HepG2 (cell line): Measurements from ENCODE around the gene TMCC2. TPM values are rescaled to one million over a fixed set of nuclear protein-coding genes. Genes with fewer than 3 reads are reported as not detected.

Experiments used
- ATAC-seq: fragments of 200-7000 bp; cut with Tn5 transposase; 3 replicates; pipeline ENCODE4 v1.9.1; 2020; ENCODE audit warnings: mild to moderate bottlenecking, moderate library complexity
- BruUV-seq: library from RNA; stranded (reverse); fragments of 400-500 nt; replicated peaks from 2 replicates; lab custom pipeline; 2021; lab: Mats Ljungman, UMichigan
- CTCF ChIA-PET: fragments of 300-600 bp; formaldehyde crosslinking; extraction: SDS; loops from one replicate; lab custom pipeline; 2021; ENCODE audit warnings: low total read pairs, inconsistent platforms, low intra/inter-chr PET ratio; lab: Yijun Ruan, JAX
- POLR2A ChIA-PET: fragments of 350-600 bp; sonication (Branson Sonifier 250); formaldehyde crosslinking; loops from one replicate; lab custom pipeline; 2020; ENCODE audit warnings: antibody characterized with exemption, inconsistent platforms; lab: Yijun Ruan, JAX
- DNase-seq: peaks from one replicate; pipeline ENCODE4 v3.0.0-alpha.2; 2015; ENCODE audit warnings: low spot score
- FAIRE-seq: peaks from 3 replicates; lab custom pipeline; 2011; peaks lifted over from hg19 to GRCh38; lab: Jason Lieb, UNC
- H2AFZ ChIP-seq: one replicate; pipeline ENCODE4 v1.6.1; 2011; ENCODE audit warnings: low read length, inconsistent platforms
- H3K27ac ChIP-seq: fragments of 300-600 bp; 3 replicates; pipeline ENCODE4 v1.8.0; 2011; ENCODE audit warnings: mixed run types, mild to moderate bottlenecking, mixed read lengths, low read length, inconsistent platforms; ENCODE audit not compliant: insufficient read depth; ENCODE audit errors: extremely low read length
- H3K27me3 ChIP-seq, 2 experiments: fragments of 200-600 bp in 1 of 2; 2 replicates in 1 of 2; 3 replicates in 1 of 2; pipeline versions ENCODE4 v1.6.0 to v1.8.0; 2011; ENCODE audit warnings: low read length in 2 of 2, mild to moderate bottlenecking in 2 of 2, moderate library complexity in 2 of 2, inconsistent platforms in 1 of 2; ENCODE audit not compliant: insufficient read depth in 2 of 2, control insufficient read depth in 1 of 2
- H3K36me3 ChIP-seq, 2 experiments: fragments of 200-600 bp in 1 of 2; replicated peaks in 1 of 2; 2 replicates in 1 of 2; 3 replicates in 1 of 2; pipeline versions ENCODE4 v1.5.1 to v1.8.0; 2011; ENCODE audit warnings: low read length in 2 of 2, inconsistent platforms in 1 of 2; ENCODE audit not compliant: insufficient read depth in 2 of 2, control insufficient read depth in 1 of 2
- H3K4me1 ChIP-seq: 2 replicates; pipeline ENCODE4 v1.5.1; 2012; ENCODE audit warnings: low read length, inconsistent platforms; ENCODE audit not compliant: insufficient read depth
- H3K4me2 ChIP-seq: 2 replicates; pipeline ENCODE4 v1.6.0; 2011; ENCODE audit warnings: low read depth, low read length, inconsistent platforms
- H3K4me3 ChIP-seq, 3 experiments: fragments of 200-600 bp in 1 of 3; sonication (generic), shearing (Covaris generic) in 1 of 3; replicated peaks in 1 of 3; 2 replicates each; pipeline ENCODE4 v1.5.1; 2011 to 2016; ENCODE audit warnings: low read length in 3 of 3, inconsistent platforms in 2 of 3, low read depth in 2 of 3, mild to moderate bottlenecking in 2 of 3, control low read depth in 1 of 3, mixed read lengths in 1 of 3; ENCODE audit not compliant: insufficient read depth in 1 of 3
- H3K79me2 ChIP-seq: one replicate; pipeline ENCODE4 v1.6.1; 2011; ENCODE audit warnings: low read length, inconsistent platforms; ENCODE audit not compliant: insufficient read depth
- H3K9ac ChIP-seq: 2 replicates; pipeline ENCODE4 v1.6.0; 2011; ENCODE audit warnings: mild to moderate bottlenecking, low read depth, low read length, inconsistent platforms; ENCODE audit not compliant: insufficient read depth
- H3K9me3 ChIP-seq: 2 replicates; pipeline ENCODE4 v1.5.1; 2012; ENCODE audit warnings: mild to moderate bottlenecking, low read length
- H4K20me1 ChIP-seq: 2 replicates; pipeline ENCODE4 v1.6.0; 2011; ENCODE audit warnings: inconsistent platforms, mild to moderate bottlenecking, low read length, moderate library complexity; ENCODE audit not compliant: insufficient read depth
- ATF3 ChIP-seq: sonication (generic); formaldehyde crosslinking; IDR thresholded peaks from 2 replicates; pipeline ENCODE4 v1.4.0; 2020; ENCODE audit warnings: missing genetic modification reagents
- CREM ChIP-seq, 2 experiments: sonication (generic) in 1 of 2; formaldehyde crosslinking in 1 of 2; IDR thresholded peaks; 2 replicates each; pipeline versions ENCODE4 v1.4.0 to v1.6.1; 2016 to 2020; ENCODE audit warnings: antibody characterized with exemption in 1 of 2, mild to moderate bottlenecking in 1 of 2, missing genetic modification reagents in 1 of 2
- DR1 ChIP-seq: sonication (generic); formaldehyde crosslinking; IDR thresholded peaks from 2 replicates; pipeline ENCODE4 v1.8.0; 2021; ENCODE audit warnings: mild to moderate bottlenecking, missing genetic modification reagents, inconsistent platforms
- ETV5 ChIP-seq: IDR thresholded peaks from 2 replicates; pipeline ENCODE4 v1.6.1; 2018; ENCODE audit warnings: missing biosample characterization, missing genetic modification reagents, inconsistent platforms, borderline replicate concordance
- FOSL1 ChIP-seq: sonication (generic); formaldehyde crosslinking; IDR thresholded peaks from 2 replicates; pipeline ENCODE4 v1.9.0; 2021; ENCODE audit warnings: missing genetic modification reagents, borderline replicate concordance
- FOSL2 ChIP-seq: sonication (generic); formaldehyde crosslinking; IDR thresholded peaks from 2 replicates; pipeline ENCODE4 v1.4.0; 2020; ENCODE audit warnings: missing genetic modification reagents
- FOXO4 ChIP-seq: sonication (generic); formaldehyde crosslinking; conservative IDR thresholded peaks from 2 replicates; pipeline ENCODE4 v1.8.1; 2023; ENCODE audit warnings: missing genetic modification reagents
- MAFF ChIP-seq: IDR thresholded peaks from 2 replicates; pipeline ENCODE4 v1.6.1; 2011; ENCODE audit warnings: low read depth, low read length, improper control_type of control experiment
- MAFK ChIP-seq, 2 experiments: IDR thresholded peaks in 1 of 2; conservative IDR thresholded peaks in 1 of 2; 2 replicates each; pipeline ENCODE4 v1.6.1; 2011; ENCODE audit warnings: improper control_type of control experiment in 2 of 2, low read length in 2 of 2
- SOX13 ChIP-seq, 3 experiments: fragments of 450-650 bp in 1 of 3; sonication (generic) in 1 of 3; formaldehyde crosslinking in 1 of 3; IDR thresholded peaks in 2 of 3; conservative IDR thresholded peaks in 1 of 3; 2 replicates each; pipeline versions ENCODE4 v1.5.0 to v1.6.1; 2016 to 2020; ENCODE audit warnings: antibody characterized with exemption in 1 of 3, mild to moderate bottlenecking in 1 of 3, missing compliant biosample characterization in 1 of 3, missing genetic modification reagents in 1 of 3, moderate library complexity in 1 of 3
- TEAD3 ChIP-seq: optimal IDR thresholded peaks from 2 replicates; pipeline ENCODE3; 2016; ENCODE audit warnings: borderline replicate concordance
- ZNF18 ChIP-seq: sonication (generic); formaldehyde crosslinking; IDR thresholded peaks from 2 replicates; pipeline ENCODE4 v1.8.0; 2022; ENCODE audit warnings: mild to moderate bottlenecking, missing genetic modification reagents; ENCODE audit not compliant: insufficient replicate concordance
- ZNF253 ChIP-seq: sonication (generic); formaldehyde crosslinking; IDR thresholded peaks from 2 replicates; pipeline ENCODE4 v1.8.0; 2022; ENCODE audit warnings: mild to moderate bottlenecking, missing genetic modification reagents, borderline replicate concordance
- ZNF281 ChIP-seq: sonication (generic); formaldehyde crosslinking; IDR thresholded peaks from 2 replicates; pipeline ENCODE4 v1.4.0; 2020; ENCODE audit warnings: missing genetic modification reagents, borderline replicate concordance
- ZNF572 ChIP-seq: sonication (generic); formaldehyde crosslinking; IDR thresholded peaks from 2 replicates; pipeline ENCODE4 v1.5.1; 2020; ENCODE audit warnings: mild to moderate bottlenecking, missing genetic modification reagents
- WGBS: methylation state at CpG from one replicate; pipeline ENCODE4 v1.1.6; 2017; ENCODE audit warnings: low lambda C conversion rate; 5-methylcytosine and 5-hydroxymethylcytosine counted together
- in situ Hi-C: cut with HindIII; loops from 2 replicates; pipeline ENCODE4 v1.10.0; 2017; ENCODE audit warnings: low pct_unique_long_range_greater_than_20kb; ENCODE audit not compliant: extremely low pct_ligation_motif_present
- intact Hi-C: fragments of 100-400 bp; cut with micrococcal nuclease; formaldehyde crosslinking; loops from one replicate; pipeline ENCODE4 v1.10.0; 2022; ENCODE audit not compliant: unreplicated experiment
- polyA plus RNA-seq, 8 experiments: library from polyadenylated mRNA; depleted of rRNA in 3 of 8; stranded (reverse) in 7 of 8; unstranded in 1 of 8; fragments of >200 nt; fragmentation: Illumina TruSeq in 4 of 8; extraction: Trizol in 4 of 8; gene quantifications; 2 replicates each; pipeline versions ENCODE4 v1.2.1 to v1.2.3, GENCODE V29; 2011 to 2016; ENCODE audit warnings: low read depth in 4 of 8, missing spikeins in 1 of 8, mixed read lengths in 1 of 8; ENCODE audit not compliant: insufficient read depth in 1 of 8
- total RNA-seq, 5 experiments: library from RNA; depleted of rRNA; stranded (reverse); fragments of >200 nt; fragmentation: Illumina TruSeq; extraction: Trizol; gene quantifications; 2 replicates each; pipeline ENCODE4 v1.2.3, GENCODE V29; 2016; ENCODE audit warnings: low read depth in 1 of 5

TMCC2 gene
- total and polyA plus RNA-seq, 2 of the 13 experiments (the other 11 are each of a cell fraction or from before 2014, with no cell fraction given), result 0.12 to 0.24 TPM

DNA sequence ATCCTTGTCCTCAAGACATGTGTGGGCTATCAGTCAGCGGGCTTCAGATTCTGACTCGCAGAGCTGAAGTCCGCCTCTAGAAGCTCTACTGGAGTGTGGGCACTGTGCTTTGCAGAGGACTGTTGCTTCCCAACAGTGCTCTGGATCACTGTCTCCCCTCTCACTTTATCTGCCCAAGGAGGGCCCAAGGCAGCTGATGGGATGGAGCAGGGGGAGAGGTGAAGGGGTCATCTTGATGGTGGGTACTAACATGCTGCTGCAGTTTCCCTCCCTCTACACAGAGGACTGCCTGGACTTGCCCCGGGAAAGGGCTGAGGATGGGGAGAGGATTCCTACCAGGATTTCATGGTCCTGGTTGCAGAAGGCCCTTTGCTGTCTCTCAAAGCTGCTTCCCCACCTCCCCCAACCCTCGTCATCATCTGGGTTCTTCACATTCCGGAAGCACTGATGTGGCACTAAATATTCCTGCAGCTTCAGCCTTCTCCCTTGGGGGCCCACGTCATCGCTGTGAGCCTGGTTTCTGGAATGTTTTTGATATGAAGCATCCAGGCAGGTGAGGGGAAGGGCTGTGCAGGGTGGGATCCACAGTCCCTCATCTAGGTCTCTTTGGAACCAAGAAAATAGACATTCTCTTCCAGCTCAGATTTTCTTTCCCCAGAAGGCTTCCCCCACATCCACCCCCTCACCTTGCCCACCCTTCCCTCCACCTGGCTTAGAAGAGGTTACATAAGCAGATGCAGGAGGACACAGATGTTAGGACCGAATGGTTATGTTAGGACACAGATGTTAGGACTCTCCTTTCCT, 70.6 kb downstream of the TMCC2 start:
- CTCF ChIA-PET, result no interaction called here
- Histone ChIP-seq H3K4me3 (0 out of 6 replicates have a peak overlapping the region, but pooled peaks of 1 of the 3 experiments have one; percentile 7), H3K4me2 (peak overlapping the region; percentile 21), H3K9me3 (no peaks in the 10 kb centered on the region), H3K27me3 (no peaks in the 10 kb centered on the region), H3K9ac (no peak overlapping the region; the same call in none of the 2 replicates), H3K27ac (no peak overlapping the region), H3K79me2 (no peaks in the 10 kb centered on the region), H3K4me1 (peaks cover 82% of the 10 kb centered on the region), H2AFZ (no peak overlapping the region), H4K20me1 (no peaks in the 10 kb centered on the region), H3K36me3 (peaks cover 0 to 4% of the 10 kb centered on the region in 2 experiments; a peak in 1 of 5 replicates)
- no TSS peak for BruUV-seq
- ATAC-seq (no peak), DNase-seq (peak; percentile 84), FAIRE-seq (no peak)
- POLR2A ChIA-PET, result interaction anchor here (1.1 to 2.7 kb wide), 3 partner anchors 14 to 25 kb away, joined by 3 to 22 read pairs (median 5); no protein-coding TSS in a partner anchor
- 25% methylated on average over 9 of the region's 9 CpGs for WGBS
- intact Hi-C loops, result no loop called here
- in situ Hi-C loops, result no loop called here
- TF ChIP-seq FOSL2, result peak; percentile 77
- no peak for TF ChIP-seq ZNF572
- 0 out of 4 replicates have a peak, but pooled peaks of 1 of the 2 experiments have one; percentile 0 for TF ChIP-seq MAFK (conservative IDR thresholded peaks at IDR 0.05 in 1 of 2, IDR thresholded peaks at IDR 0.05 in 1 of 2; ENCODE audit: low read length in 2 of 2)
- TF ChIP-seq ZNF253 (CRISPR knock-in tag), result no peak
- no peak for TF ChIP-seq DR1
- peak; percentile 36; the same call in 1 of the 2 replicates for TF ChIP-seq CREM (IDR thresholded peaks at IDR 0.05)
- TF ChIP-seq CREM (CRISPR knock-in tag; IDR thresholded peaks at IDR 0.05), result no peak
- TF ChIP-seq SOX13 (IDR thresholded peaks at IDR 0.05), result no peak
- no peak for TF ChIP-seq SOX13 (CRISPR knock-in tag; conservative IDR thresholded peaks at IDR 0.05 in 1 of 2, IDR thresholded peaks at IDR 0.05 in 1 of 2)
- peak; percentile 39; the same call in 1 of the 2 replicates for TF ChIP-seq ETV5 (CRISPR knock-in tag)
- TF ChIP-seq ZNF281 (CRISPR knock-in tag), result peak; percentile 74; the same call in 1 of the 2 replicates
- peak; percentile 32; the same call in 1 of the 2 replicates for TF ChIP-seq ATF3 (CRISPR knock-in tag)
- 0 out of 2 replicates have a peak, but pooled peaks have one; percentile 42 for TF ChIP-seq FOXO4 (CRISPR knock-in tag)
- TF ChIP-seq FOSL1, result no peak
- TF ChIP-seq MAFF, result peak; percentile 27; the same call in 1 of the 2 replicates
- peak; percentile 60 for TF ChIP-seq TEAD3
- TF ChIP-seq ZNF18 (CRISPR knock-in tag), result no peak
